ENCODE results near the gene TBCD. TPM values are rescaled to one million over a fixed set of nuclear protein-coding genes. Genes with fewer than 3 reads are reported as not detected.

TBCD gene
- total RNA-seq, 1 experiment from 2014 or later = 129 TPM

DNA sequence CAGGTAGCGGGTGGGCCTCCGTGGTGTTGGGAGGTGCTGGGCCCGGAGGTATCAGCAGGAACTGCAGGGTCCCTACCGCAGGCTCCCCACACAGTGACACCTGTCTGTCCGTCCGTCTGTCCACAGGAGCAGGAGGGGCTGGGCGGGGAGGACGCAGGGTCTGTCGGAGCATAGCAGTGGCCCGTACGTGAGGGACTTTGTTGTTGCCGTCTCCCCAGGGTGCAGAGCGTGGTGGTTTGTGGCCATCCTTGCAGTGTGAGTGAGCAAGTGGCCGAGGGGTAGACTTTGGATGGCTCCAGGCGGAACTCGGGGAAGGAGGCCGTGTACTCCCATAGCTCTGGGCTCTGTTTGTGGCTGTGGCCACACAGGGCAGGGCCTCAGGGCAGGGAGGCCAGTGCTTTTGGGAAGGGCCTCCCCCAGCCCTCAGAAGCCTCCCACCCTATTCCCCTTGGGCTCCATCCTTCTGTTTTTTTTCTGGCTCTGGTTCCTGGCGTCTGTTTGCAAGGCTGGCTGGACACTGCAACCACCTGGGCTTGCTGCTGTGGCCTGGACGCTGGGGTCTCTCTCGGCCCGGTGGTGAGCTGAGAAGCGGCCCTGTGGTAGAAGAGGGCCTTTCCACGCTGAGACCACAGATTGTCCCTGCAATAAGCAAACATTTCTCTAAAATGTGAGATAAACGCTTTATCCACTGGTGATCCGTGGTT lies 128.9 kb downstream of the TBCD start:
- no peak overlapping the region for H3K4ac ChIP-seq (ENCODE audit: low read depth, low read length)
- H3T11ph ChIP-seq (ENCODE audit: low read length) = no peak overlapping the region
- Mint-ChIP-seq H3K36me3 (ENCODE audit: insufficient read depth in 1 of 3, low read depth in 3 of 3) (peaks cover 11 to 27% (median 23%) of the 10 kb centered on the region in 3 experiments), H3K27ac (peak overlapping the region in 2 of 3 experiments; percentile 55 to 85; a peak in 5 of 7 replicates), H3K4me3 (no peak overlapping the region), H3K9me3 (no peaks in the 10 kb centered on the region), H3K27me3 (ENCODE audit: low read depth) (no peaks in the 10 kb centered on the region), H3K4me1 (peaks cover 18 to 29% of the 10 kb centered on the region in 2 experiments)
- no peaks in the 10 kb centered on the region for H3K4me1 ChIP-seq (ENCODE audit: insufficient read depth, low read length)
- TF ChIP-seq, protein P1, sequence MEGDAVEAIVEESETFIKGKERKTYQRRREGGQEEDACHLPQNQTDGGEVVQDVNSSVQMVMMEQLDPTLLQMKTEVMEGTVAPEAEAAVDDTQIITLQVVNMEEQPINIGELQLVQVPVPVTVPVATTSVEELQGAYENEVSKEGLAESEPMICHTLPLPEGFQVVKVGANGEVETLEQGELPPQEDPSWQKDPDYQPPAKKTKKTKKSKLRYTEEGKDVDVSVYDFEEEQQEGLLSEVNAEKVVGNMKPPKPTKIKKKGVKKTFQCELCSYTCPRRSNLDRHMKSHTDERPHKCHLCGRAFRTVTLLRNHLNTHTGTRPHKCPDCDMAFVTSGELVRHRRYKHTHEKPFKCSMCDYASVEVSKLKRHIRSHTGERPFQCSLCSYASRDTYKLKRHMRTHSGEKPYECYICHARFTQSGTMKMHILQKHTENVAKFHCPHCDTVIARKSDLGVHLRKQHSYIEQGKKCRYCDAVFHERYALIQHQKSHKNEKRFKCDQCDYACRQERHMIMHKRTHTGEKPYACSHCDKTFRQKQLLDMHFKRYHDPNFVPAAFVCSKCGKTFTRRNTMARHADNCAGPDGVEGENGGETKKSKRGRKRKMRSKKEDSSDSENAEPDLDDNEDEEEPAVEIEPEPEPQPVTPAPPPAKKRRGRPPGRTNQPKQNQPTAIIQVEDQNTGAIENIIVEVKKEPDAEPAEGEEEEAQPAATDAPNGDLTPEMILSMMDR (conservative IDR thresholded peaks at IDR 0.05) = no peak
- H4K8ac ChIP-seq (replicated peaks; ENCODE audit: insufficient read length, low read depth, low read length) = no peak overlapping the region
- no peak overlapping the region for H2AFZ ChIP-seq (ENCODE audit: low read length)
- no peaks in the 10 kb centered on the region for H3K79me1 ChIP-seq (ENCODE audit: insufficient read depth, low read depth, low read length, poor library complexity, severe bottlenecking)
- no peaks in the 10 kb centered on the region for H3K27me3 ChIP-seq (ENCODE audit: insufficient read depth, low read length)
- H3K18ac ChIP-seq (ENCODE audit: insufficient read length, low read depth, low read length) = no peak overlapping the region
- H2BK15ac ChIP-seq (ENCODE audit: low read depth, low read length) = no peak overlapping the region
- H3K9ac ChIP-seq (ENCODE audit: extremely low read depth, insufficient read length, low read length) = no peak overlapping the region
- DNase-seq = no peak
- H2BK12ac ChIP-seq (ENCODE audit: insufficient read length, low read depth, low read length) = no peak overlapping the region
- no peak overlapping the region for H4K5ac ChIP-seq (ENCODE audit: insufficient read length, low read depth, low read length)
- H3K23me2 ChIP-seq (ENCODE audit: insufficient read length, low read depth, low read length, poor library complexity, severe bottlenecking) = no peaks in the 10 kb centered on the region
- H4K91ac ChIP-seq (ENCODE audit: insufficient read length, low read depth, low read length) = no peak overlapping the region
- H3K4me2 ChIP-seq (ENCODE audit: insufficient read depth, insufficient read length, low read length) = no peak overlapping the region
- no peak overlapping the region for H2BK20ac ChIP-seq (ENCODE audit: low read depth, low read length, poor library complexity, severe bottlenecking)
- no peaks in the 10 kb centered on the region for H3K9me3 ChIP-seq (ENCODE audit: control insufficient read depth, low read depth, low read length)
- H3K14ac ChIP-seq (ENCODE audit: insufficient read depth, low read length) = no peak overlapping the region; the same call in 1 of the 2 replicates
- no peak overlapping the region for H3K23ac ChIP-seq (ENCODE audit: insufficient read length, low read depth, low read length)
- no peak overlapping the region for H2AK5ac ChIP-seq (ENCODE audit: insufficient read length, low read length)
- no peaks in the 10 kb centered on the region; the same call in 1 of the 2 replicates for H3K79me2 ChIP-seq (ENCODE audit: insufficient read depth, low read length)
- H2BK5ac ChIP-seq (ENCODE audit: insufficient read length, low read length) = no peak overlapping the region
- H4K20me1 ChIP-seq (ENCODE audit: control insufficient read depth, insufficient read depth, insufficient read length) = peaks cover 4% of the 10 kb centered on the region
- no peak overlapping the region for H3K27ac ChIP-seq (ENCODE audit: insufficient read length, low read depth, low read length)
- H2BK120ac ChIP-seq (ENCODE audit: low read depth, low read length, poor library complexity, severe bottlenecking) = no peak overlapping the region
- no CpG with 5 or more reads among the region's 25 CpGs for WGBS (ENCODE audit: extremely low coverage, insufficient read length, low lambda C conversion rate)
- H3K56ac ChIP-seq (ENCODE audit: insufficient read length, low read depth, low read length) = no peak overlapping the region
